NCI-H1092 (cell line): ENCODE results near the gene KLHL30.
"Not testable (repeated sequence)": the region's sequence is repeated elsewhere in the genome, so short reads cannot be mapped to it uniquely, and the experiment has no call there.

ENCODE experiments used
- DNase-seq: peaks from one replicate; lab custom pipeline; 2025; lab: John Stamatoyannopoulos, UW

The KLHL30 gene

DNA sequence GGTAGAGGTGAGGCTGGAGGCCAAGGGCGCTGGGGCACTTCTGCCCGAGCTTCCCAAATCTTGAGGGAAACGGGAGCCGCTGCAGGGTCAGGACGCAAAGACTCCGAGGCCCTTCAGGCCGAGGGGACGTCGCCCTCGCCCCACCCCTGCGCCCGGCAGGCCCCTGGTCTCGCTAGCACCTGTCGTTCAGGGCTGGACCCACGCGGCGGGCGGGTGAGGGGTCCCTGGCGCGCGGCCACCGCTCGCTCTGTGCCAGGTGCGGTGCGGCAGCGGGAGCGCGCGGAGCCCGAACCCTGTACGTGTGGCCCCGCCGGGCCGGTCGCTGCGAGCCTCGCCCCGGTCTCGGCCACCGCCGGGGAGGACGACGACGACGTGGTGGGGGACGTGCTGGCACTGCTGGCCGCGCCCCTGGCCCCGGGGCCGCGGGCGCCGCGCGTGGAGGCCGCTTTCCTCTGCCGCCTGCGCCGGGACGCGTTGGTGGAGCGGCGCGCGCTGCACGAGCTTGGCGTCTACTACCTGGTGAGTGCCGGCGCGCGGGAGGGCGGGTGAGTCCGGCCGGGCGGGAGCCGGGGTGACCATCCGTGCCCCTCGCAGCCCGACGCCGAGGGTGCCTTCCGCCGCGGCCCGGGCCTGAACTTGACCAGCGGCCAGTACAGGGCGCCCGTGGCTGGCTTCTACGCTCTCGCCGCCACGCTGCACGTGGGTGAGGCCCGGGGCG lies 25.2 kb downstream of the KLHL30 start:
- DNase-seq: no peak

DNA sequence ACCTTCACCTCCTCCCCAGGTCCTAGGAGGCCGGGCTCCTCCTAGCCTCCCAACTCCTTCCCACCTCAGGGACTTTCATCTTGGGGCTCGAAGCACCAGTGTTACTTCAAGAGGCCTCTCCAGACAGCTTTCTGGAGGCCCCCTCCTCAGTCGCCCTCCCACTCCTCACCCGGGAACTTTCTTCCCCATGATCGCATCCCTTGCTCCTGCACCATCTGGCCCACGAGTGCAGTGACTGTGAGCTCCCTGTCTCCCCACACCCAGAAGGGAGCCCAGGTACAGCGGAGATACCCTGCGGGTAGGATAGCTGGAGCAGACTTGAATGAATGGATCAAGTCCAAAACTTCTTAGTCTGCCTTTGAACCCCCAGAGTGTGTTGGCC lies 26.4 kb downstream of the KLHL30 start:
- DNase-seq: no peak

DNA sequence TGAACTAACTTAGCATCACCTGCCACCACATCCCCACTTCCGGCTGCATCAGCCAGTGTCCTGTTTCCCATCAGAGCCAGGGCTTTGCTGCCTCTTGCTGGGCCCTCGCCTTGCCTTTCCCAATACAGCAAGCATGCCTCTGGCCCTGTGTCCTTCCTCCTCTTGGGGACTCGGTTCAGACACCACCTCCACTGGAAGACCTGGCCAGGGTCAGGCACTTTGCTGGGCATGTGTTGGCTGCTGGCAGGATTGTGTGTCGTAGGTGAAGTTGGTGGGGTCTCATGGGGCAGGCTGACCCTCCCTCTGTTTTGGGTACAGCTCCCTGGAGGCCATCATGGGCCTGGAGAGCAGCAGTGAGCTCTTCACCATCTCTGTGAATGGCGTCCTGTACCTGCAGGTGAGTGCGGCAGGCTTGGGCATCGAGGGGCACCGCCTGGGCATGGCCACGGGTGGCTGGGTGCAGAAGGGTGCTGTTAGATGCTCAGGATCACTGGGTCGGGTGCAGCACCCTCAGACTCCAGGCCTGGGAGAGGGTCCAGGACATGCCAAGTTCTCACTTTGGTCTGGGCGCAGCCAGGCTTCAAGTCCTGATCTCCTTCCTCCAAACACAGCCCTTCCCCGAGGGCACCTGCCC lies 26.9 kb downstream of the KLHL30 start:
- no peak for DNase-seq

- DNase-seq: no peak
Measured at GRCh38 chr2:238166391-238167343, 28.2 kb downstream of the KLHL30 start.

DNA sequence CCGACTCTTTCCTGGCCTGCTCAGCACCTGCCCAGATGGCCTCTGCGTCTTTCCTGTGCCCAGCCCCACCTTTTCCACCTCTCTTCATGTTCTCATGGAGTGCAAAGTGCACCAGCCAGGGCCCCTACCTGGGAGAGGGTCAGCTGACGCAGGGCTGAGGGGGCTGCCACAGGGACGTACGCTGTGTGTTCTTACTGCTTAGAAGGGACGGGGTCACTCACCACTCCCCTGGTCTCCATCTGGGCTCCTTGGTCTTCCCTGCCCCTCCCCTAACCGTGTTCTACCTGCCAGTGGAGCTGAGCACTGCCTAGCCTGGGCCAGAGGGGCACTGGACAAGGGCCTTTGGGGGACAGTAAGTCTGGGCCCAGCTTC lies 28.9 kb downstream of the KLHL30 start:
- DNase-seq: no peak

DNA sequence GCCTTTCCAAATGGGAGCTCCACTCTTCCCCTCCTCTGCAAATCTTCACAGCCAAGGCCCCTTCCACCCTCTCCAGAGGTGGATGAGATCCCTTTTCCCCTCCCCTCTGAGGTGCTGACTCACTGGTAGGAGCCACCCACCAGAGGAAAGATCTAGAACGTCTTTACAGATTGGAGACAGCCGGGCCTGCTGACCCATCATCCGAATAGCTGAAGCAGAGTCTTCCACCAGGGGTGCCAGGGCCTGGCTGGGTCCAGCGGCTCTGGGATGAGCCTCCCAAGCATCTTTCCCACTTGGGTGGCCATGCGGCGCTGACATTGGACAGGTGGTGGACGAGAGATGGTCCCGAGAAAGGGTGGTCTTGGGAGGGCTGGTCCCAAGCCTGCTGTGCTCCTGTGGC lies 29.3 kb downstream of the KLHL30 start:
- no peak for DNase-seq

GRCh38 chr2:238168196-238169047 lies 30.0 kb downstream of the KLHL30 start:
- no peak for DNase-seq

DNA sequence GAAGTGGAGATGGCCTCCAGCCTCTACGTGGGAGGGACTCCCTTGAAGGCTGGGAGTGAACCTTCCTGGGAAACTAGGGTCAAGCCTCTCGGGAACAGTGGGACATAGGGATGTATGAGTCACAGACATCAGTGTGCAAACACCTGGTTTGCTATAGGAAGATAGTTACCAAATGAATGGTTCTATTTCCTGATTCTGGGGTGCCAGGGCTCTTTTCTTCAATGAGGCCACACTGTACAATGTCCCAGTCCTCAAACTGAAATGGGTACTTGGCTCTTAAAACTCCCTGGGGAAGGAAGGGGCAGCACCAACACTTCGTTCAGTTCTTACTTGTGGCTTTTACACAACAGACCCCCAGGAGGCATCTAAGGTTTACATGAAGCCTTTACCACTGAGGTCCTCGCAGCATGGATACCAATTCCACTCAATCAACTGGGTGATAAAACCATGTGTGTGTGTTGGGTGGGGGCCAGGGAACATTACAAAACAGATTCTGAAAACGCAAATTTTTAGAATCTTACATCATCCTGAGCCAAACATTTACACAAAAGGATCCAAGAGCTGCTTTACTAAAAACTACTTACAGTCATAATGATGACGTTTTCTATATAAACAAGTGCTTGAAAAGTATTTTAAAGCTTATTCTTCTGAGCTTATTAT lies 30.7 kb downstream of the KLHL30 start:
- DNase-seq: no peak

DNA sequence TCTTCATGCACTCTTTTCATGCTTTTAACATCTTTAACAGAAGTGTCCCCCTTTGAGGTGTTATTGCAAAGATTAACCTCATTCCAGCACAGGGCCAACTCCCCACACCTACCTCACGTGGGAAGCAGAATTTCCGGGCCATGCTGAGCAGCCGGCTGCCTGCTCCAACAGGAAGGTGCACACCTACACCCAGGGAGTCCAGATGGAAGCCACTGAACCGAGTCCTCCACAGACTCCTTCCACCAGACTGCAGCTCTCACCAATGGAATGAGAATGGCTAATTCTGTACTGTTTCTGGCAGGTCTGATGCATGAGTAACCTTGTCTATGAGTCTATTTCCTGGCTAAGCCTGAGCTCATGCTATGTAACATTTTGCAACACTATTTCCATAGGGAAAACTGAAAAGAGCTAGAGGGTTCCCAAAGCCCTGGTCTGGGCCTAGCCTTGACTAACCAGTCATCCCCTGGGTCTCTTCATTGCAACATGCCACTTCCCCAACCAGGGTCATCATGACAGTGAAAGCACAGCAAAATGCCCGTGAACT lies 31.3 kb downstream of the KLHL30 start:
- DNase-seq: no peak

- no peak for DNase-seq
Measured at GRCh38 chr2:238170386-238171071, 32.1 kb downstream of the KLHL30 start.

- not testable (repeated sequence) for DNase-seq
Measured at GRCh38 chr2:238171072-238171431, 32.6 kb downstream of the KLHL30 start.

DNA sequence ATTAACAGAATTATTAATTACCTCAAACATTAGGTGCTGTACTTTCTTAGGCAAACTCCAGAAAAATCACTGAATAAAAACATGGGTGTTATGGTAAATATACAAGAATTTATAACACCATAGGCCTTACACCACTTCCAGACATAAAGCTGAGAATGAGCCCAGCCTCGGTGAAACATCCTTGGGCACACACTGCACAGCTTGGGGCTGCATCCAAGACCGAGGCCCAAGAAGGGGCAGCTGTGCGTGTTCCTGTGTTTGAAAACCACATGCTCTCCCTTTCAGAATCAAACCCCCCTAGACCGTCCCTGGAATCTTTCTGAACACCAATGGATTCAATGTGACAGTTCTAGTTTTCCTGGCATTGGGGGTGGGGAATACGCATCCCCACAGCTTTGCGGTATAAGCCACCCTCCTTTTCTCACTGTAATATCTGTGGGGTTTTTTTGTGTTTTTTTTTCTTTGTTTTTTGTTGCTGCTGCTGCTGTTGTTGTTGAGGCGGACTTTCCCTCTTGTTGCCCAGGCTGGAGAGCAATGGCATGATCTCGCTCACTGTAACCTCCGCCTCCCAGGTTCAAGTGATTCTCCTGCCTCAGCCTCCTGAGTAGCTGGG lies 33.2 kb downstream of the KLHL30 start:
- DNase-seq: no peak

DNA sequence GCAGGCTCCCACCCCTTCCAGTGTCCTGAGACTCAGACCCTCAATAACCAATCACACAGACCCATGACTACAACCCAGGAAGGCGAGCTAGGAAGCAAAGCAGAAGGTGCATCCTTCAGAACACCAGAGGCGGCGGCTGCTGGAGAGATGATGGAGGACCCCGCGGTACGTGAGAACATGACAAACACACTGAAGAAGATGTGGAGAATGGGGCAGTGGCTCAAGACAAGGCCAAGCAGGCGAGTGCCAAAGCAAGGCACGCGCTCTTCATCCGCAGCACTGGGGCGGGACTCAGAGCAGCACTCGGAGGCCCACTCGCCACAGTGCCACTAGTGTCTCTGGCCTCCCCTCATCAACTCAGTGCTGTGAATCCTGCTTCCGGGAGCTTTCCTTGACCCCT lies 34.0 kb downstream of the KLHL30 start:
- DNase-seq: no peak

GRCh38 chr2:238173692-238174091 lies 35.2 kb downstream of the KLHL30 start:
- no peak for DNase-seq

DNA sequence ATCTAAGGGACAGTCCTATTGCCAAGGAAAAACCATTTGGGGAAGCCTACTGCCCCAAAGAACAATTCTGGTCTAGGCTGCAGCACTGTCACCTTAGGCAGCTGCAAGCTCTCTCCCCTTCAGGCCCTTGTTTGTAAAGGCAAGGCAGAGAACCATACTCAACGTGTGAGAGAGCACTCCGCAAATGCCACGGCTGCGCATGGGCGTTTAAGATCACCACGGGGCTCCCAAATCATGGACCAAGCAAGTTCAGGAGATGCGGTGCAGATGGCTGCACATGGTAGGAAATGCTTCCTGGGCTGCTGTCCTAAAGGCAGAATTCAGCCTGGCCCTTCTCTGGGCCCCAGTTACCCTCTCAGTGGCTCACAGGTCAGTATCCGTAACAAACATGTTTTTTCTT lies 35.8 kb downstream of the KLHL30 start:
- no peak for DNase-seq

DNA sequence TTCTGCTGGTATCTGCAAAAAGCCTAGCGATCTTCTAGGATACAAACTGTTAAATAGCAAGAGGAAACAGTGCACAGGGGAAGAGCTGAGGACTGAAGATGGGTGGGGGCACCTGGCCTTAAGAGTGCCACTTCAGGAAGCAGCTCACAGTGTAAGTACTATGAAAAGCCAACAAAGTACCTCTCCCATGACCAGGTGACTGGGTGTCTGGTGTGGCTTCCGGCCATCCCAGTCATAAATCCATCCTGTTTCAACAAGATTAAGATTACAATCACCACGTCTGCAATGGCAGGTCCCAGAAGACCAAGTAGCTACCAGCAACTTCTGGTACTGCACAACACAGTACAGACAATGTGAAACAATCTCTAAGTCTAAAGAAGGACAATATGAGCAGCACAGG lies 36.2 kb downstream of the KLHL30 start:
- DNase-seq: no peak

- no peak for DNase-seq
Measured at GRCh38 chr2:238176613-238177012, 38.1 kb downstream of the KLHL30 start.

DNA sequence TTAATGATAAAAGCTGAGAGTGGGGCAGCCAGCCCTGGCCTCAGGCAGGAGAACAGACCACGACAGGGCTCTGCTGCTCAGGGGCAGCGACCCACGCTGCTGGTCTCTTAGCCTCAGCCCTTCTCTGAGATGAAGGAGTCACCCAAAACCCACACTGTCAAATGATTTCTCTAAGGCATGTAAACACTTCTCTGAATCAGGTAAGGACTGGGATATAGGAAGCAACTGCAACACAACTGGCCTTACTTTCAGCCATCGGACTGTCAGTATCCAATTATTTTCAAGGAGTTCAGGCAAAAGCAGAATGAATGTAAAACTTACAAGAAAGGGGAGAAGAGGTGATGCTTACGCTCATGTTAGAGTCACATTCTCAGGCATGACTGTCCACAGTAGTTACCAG lies 42.1 kb downstream of the KLHL30 start:
- DNase-seq: no peak

GRCh38 chr2:238182362-238182761 lies 43.9 kb downstream of the KLHL30 start:
- no peak for DNase-seq

DNA sequence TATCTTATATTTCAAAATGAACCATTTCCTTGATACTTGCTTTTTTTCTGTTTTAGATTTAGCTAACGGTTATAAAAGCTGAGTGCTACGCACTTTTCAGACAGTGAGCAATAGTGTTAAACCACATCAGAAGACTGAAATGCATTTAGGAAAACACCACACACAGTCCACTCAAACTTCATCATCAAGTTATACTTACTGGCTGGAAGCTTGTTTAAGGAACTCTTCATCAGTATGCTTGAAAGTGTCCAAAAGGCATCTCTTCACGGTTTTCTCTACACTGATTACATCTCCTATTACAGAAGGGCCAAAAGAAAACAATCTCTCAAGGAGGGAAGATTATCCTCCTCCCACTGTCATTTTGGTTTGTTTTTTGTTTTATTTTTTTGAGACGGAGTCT lies 45.4 kb downstream of the KLHL30 start:
- no peak for DNase-seq
